Left cardiac atrium (tissue), 4 donors: ENCODE data around the gene KRT35. TPM values are rescaled to one million over a fixed set of nuclear protein-coding genes. Genes with fewer than 3 reads are reported as not detected.

ENCODE experiments used
- ATAC-seq, 2 donors: fragments of 200-7000 bp; cut with Tn5 transposase; one replicate each; pipeline ENCODE4 v1.9.1; 2020; ENCODE audit warnings: mild to moderate bottlenecking in 2 of 2, moderate library complexity in 2 of 2
- DNase-seq: peaks from one replicate; pipeline ENCODE4 v3.0.0-alpha.2; 2020
- intact Hi-C, 2 donors: fragments of 100-400 bp; cut with DNase I; formaldehyde crosslinking; loops; one replicate each; pipeline versions ENCODE4 v1.14.1 to v1.15.1; 2022 to 2023
- total RNA-seq, 2 donors: library from RNA; stranded (reverse); fragmentation: NEBNext Ultra II Directional; extraction: Animal tissue kit (Norgen Biotek cat#: 25700); gene quantifications; one replicate each; pipeline ENCODE4 v1.2.1, GENCODE V29; 2021
- donor health status: DM: no; HTN: yes; CAD: no.
- donor health status: DM: no; HTN: yes; CAD: no; lungs with severe emphysema.
- donor health status: DM: yes; HTN: yes; CAD: no.
- donor health status: Dilated cardiomyopathy.

Gene KRT35
- total RNA-seq, 2 donors from 2014 or later: not detected

DNA sequence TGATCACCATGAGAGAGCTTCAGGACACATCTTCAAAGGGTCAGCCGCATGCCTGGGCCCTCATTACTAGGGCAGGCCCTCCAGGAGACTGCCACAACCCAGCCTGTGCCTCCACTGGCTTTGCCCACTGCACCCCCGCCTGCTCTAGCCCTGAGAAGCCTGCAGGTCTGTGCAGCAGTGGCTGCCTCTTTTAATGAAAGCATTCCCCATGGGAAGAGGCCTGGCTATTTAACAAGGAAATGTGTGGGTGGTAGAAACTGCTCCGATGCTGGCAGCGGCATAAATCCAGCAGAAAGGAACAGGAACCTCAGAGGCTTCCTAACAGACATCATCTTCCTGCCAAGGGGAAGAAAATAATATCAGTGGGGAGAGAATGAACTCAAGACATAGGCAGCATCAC is 13.4 kb downstream of the KRT35 start:
- ATAC-seq (no peak), DNase-seq (no peak)
- intact Hi-C loops: no loop called here

GRCh38 chr17:41466988-41467387 is 14.0 kb downstream of the KRT35 start, which contains the start of gene KRT32:
TSS of gene KRT32 (minus strand) at chr17:41467386. CDS start at chr17:41467325, 61 bp downstream.
- intact Hi-C loops: no loop called here
- ATAC-seq: no peak
- DNase-seq: no peak

- ATAC-seq (peak; percentile 97), DNase-seq (peak; percentile 65)
- intact Hi-C loops: no loop called here
These were observed 16.3 kb downstream of the KRT35 start for GRCh38 chr17:41464682-41465081.

DNA sequence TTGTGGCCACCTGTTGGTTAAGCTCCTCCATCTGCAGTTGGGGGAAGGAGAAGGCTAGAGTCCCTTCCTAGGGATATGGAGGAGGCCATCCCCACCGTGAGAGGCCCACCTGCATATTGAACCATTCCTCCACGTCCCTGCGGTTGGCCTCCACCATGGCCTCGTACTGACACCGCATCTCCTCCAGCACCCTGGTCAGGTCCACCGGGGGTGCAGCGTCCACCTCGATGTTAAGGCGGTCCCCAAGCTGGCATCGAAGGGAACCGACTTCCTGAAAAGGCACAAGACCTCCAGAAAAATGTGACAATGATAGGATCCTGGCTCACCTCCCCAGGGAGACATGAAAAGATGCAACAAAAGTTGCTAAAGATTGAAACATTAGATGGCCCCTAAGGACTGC is 16.8 kb downstream of the KRT35 start:
- DNase-seq (no peak), ATAC-seq (no peak)
- intact Hi-C loops: no loop called here

- ATAC-seq (no peak), DNase-seq (no peak)
- intact Hi-C loops: no loop called here
These were observed 17.2 kb downstream of the KRT35 start for GRCh38 chr17:41463746-41464145.

DNA sequence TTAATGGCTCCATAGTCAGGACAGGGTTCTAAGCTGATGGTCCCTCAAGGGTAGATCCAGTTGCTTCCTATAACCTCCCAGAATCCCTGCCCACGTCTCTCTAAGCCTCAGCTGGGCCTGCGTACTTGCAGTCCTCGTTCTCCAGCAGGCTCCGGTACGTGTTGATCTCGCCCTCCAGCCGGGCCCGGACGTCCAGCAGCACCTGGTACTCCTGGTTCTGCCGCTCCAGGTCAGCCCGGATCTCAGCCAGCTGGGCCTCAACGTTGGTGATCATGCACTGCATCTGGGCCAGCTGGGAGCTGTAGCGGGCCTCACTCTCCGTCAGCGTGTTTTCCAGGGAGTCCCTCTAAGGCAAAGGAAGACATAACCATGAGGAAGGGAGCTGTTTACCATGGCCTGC is 18.2 kb downstream of the KRT35 start:
- no peak for DNase-seq
- intact Hi-C loops: no loop called here
- no peak for ATAC-seq

- ATAC-seq (no peak), DNase-seq (no peak)
- intact Hi-C loops: no loop called here
These were observed 23.3 kb downstream of the KRT35 start for GRCh38 chr17:41457676-41458075.

- intact Hi-C loops: no loop called here
- DNase-seq (no peak), ATAC-seq (no peak)
These were observed 24.7 kb downstream of the KRT35 start for GRCh38 chr17:41456204-41456603.

- DNase-seq (no peak), ATAC-seq (no peak)
- intact Hi-C loops: no loop called here
These were observed 25.7 kb downstream of the KRT35 start for GRCh38 chr17:41455236-41455635.

- intact Hi-C loops: no loop called here
These were observed 27.9 kb downstream of the KRT35 start for GRCh38 chr17:41453066-41453465.

GRCh38 chr17:41452281-41452680 is 28.7 kb downstream of the KRT35 start:
- DNase-seq (no peak), ATAC-seq (no peak)
- intact Hi-C loops: no loop called here

More at GRCh38 chr17:41453066-41453465, 27.9 kb downstream of the KRT35 start:
- no peak for ATAC-seq
- no peak for DNase-seq

GRCh38 chr17:41451154-41451728 is 29.7 kb downstream of the KRT35 start:
- no peak for DNase-seq
- intact Hi-C loops: no loop called here
- no peak for ATAC-seq

DNA sequence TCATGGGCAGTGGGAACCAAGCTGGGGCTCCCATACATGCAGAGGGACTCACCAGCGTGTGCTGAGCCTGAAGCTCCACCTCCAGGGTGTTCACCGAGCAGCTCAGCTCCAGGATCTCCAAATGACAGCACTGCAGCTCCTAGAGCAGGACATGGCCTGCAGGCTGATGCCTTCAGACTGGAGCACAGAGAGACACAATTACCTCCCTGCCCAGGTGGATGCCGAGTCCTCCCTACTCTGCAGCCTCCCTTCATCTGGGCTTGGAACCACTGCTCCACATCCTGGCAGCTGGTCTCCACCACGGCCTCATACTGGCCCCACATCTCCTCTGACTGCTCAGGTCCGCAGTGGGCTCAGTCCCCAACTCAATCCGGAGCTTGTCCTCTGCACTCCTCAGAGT is 31.9 kb downstream of the KRT35 start:
- DNase-seq (no peak), ATAC-seq (no peak)
- intact Hi-C loops: no loop called here

DNA sequence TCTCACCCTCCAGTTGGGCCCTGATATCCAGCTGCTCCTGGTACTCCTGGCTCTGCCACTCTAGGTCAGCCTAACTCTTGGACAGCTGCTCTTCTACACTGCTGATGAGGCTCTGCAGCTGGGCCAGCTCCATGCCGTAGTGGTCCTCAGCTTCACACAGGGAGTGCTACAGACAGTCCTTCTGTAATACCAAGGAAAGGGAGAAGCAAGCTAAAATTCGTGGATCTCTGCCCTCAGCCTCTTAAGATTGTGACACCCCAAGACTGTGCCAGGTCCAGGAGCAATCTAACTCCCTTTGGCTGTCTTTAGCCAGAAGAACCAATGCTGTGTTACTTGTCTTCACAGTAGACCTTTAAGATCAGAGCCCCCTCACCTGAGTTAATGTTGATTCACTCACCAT is 32.4 kb downstream of the KRT35 start:
- no peak for DNase-seq
- intact Hi-C loops: no loop called here
- peak; percentile 24 to 38 for ATAC-seq

GRCh38 chr17:41446806-41447205 is 34.1 kb downstream of the KRT35 start:
- peak in 1 of 2 donors; percentile 88 for ATAC-seq
- intact Hi-C loops: no loop called here

DNA sequence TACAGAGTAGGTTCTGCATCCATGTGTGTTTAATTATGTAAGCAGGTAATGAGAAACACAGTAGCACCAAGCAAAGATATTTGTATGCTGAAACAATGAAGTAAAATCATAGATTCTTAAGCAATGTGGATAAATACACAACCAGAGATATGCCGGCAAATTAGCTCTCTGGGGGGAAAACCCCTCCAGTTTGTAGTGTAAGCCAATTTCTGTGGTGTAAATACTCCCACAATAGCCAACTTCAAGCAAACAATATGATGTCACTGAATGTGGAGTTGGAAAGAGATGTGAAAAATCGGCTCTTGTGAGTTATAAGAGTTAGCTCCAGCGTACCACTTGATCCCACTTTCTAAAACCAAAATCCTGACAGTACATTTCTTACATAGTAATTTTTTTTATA is 36.3 kb downstream of the KRT35 start:
- intact Hi-C loops: no loop called here
- ATAC-seq: no peak
- no peak for DNase-seq

More at GRCh38 chr17:41446806-41447205, 34.1 kb downstream of the KRT35 start:
- DNase-seq: no peak

DNA sequence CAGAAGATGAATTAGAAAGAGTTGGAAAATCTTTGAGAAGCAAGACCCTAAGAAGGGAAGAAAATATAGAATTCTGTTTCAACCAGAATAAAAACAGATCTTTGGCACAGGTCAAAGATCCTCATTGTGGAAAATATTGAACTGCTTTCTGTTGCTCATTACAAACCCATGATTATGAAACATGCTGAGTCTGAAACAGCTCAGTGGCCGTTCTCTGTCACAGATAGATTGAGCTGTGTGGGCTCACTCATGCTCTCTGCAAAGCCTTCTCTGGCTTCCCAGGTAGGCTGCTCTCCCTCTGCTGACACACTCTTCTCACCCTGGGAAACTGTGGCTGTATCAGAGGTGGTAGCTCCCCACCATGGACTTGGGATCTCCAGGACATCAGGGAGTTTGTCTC is 36.8 kb downstream of the KRT35 start:
- intact Hi-C loops: no loop called here
- DNase-seq: no peak
- no peak for ATAC-seq

DNA sequence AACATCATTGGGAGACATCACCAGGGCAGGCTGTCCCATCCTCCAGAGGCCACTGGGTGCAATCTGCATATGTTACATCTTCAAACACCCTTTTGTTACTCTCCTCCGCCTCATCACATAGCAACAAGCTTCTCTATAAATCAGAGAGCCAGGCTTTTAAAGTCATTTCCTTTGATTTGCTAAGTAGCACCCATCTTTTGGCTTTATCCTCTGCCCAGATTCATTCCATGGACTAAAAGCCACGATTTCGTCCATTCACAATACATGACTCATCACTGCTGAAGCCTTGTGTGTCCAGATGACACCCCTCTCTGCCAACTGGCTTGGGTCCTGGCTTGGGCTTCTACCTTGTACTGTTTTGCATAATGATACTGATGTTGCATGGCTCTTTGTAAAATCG is 38.2 kb downstream of the KRT35 start:
- ATAC-seq (no peak), DNase-seq (no peak)
- intact Hi-C loops: no loop called here

GRCh38 chr17:41440531-41441033 is 40.4 kb downstream of the KRT35 start, which contains the start of gene KRT38:
TSS of gene KRT38 (minus strand) at chr17:41440983. CDS start at chr17:41440921, 62 bp downstream.
- no peak for DNase-seq
- ATAC-seq: no peak
- intact Hi-C loops: no loop called here

DNA sequence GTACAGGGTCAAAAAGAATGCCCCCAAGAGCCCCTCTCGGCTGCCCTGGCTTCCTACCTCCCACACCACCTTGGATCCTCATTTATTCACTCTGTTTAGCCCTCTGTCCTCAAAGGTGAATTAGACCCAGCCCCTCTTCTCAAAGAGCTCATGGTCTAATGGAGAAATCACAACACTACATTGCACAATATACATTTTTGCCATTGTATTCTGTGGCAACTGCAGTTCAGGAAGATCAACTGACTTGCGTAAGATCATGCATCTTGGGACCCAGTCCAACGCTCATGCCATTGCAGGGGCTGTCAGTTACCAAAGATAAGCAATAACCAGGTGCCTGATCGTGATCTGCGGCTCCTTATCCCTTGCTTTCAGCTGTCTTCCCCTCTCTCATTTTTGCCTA is 41.6 kb downstream of the KRT35 start:
- ATAC-seq: no peak
- no peak for DNase-seq
- intact Hi-C loops: no loop called here

- intact Hi-C loops: no loop called here
- DNase-seq: no peak
- ATAC-seq: no peak
These were observed 43.2 kb downstream of the KRT35 start for GRCh38 chr17:41437769-41438168.
